Kidney epithelial cell (primary cell): ENCODE data around the gene RMDN3. TPM values are rescaled to one million over a fixed set of nuclear protein-coding genes. Genes with fewer than 3 reads are reported as not detected.

Experiments used
- DNase-seq: peaks from one replicate; pipeline ENCODE4 v3.0.0-alpha.2; 2010; ENCODE audit warnings: low read depth
- H3K27me3 ChIP-seq: 2 replicates; pipeline ENCODE4 v1.6.0; 2011; ENCODE audit warnings: low read length; ENCODE audit not compliant: control insufficient read depth, insufficient read depth
- H3K36me3 ChIP-seq: 2 replicates; pipeline ENCODE4 v1.5.1; 2011; ENCODE audit warnings: low read length; ENCODE audit not compliant: control insufficient read depth, insufficient read depth
- H3K4me3 ChIP-seq: 2 replicates; pipeline ENCODE4 v1.5.1; 2011; ENCODE audit warnings: low read depth, mild to moderate bottlenecking, control low read depth, low read length
- CTCF ChIP-seq: IDR thresholded peaks from 2 replicates; pipeline ENCODE4 v1.5.1; 2011; ENCODE audit warnings: mild to moderate bottlenecking, moderate library complexity, low read length, control low read depth, inconsistent platforms; ENCODE audit not compliant: insufficient read depth, poor library complexity, severe bottlenecking
- total RNA-seq: library from RNA; depleted of rRNA; stranded (reverse); fragments of >200 nt; gene quantifications from 2 replicates; pipeline ENCODE4 v1.2.3, GENCODE V29; 2015

The RMDN3 gene
- total RNA-seq, 1 donor from 2014 or later = 26.5 TPM

- H3K4me3 ChIP-seq = no peak overlapping the region
- no peak for TF ChIP-seq CTCF
- H3K27me3 ChIP-seq = no peaks in the 10 kb centered on the region
- no peaks in the 10 kb centered on the region for H3K36me3 ChIP-seq
- DNase-seq = no peak
These were observed 32.1 kb downstream of the RMDN3 start for GRCh38 chr15:40722934-40723333.

GRCh38 chr15:40722354-40722753 lies 32.7 kb downstream of the RMDN3 start:
- Histone ChIP-seq H3K36me3 (no peaks in the 10 kb centered on the region), H3K4me3 (no peak overlapping the region), H3K27me3 (no peaks in the 10 kb centered on the region)
- TF ChIP-seq CTCF = no peak
- DNase-seq = no peak

GRCh38 chr15:40721701-40722100 lies 33.4 kb downstream of the RMDN3 start:
- H3K4me3 ChIP-seq = no peak overlapping the region
- H3K27me3 ChIP-seq = no peaks in the 10 kb centered on the region
- TF ChIP-seq CTCF = no peak
- H3K36me3 ChIP-seq = no peaks in the 10 kb centered on the region
- no peak for DNase-seq

- no peak for DNase-seq
- H3K4me3 ChIP-seq = no peak overlapping the region
- no peak for TF ChIP-seq CTCF
- no peaks in the 10 kb centered on the region for H3K27me3 ChIP-seq
- no peaks in the 10 kb centered on the region for H3K36me3 ChIP-seq
These were observed 38.9 kb downstream of the RMDN3 start for GRCh38 chr15:40716165-40716564.

GRCh38 chr15:40714144-40714543 lies 40.9 kb downstream of the RMDN3 start:
- Histone ChIP-seq H3K27me3 (no peaks in the 10 kb centered on the region), H3K36me3 (no peaks in the 10 kb centered on the region), H3K4me3 (no peak overlapping the region)
- DNase-seq = no peak
- no peak for TF ChIP-seq CTCF

- no peaks in the 10 kb centered on the region for H3K27me3 ChIP-seq
- H3K36me3 ChIP-seq = no peaks in the 10 kb centered on the region
- DNase-seq = no peak
- TF ChIP-seq CTCF = no peak
- H3K4me3 ChIP-seq = no peak overlapping the region
These were observed 48.9 kb downstream of the RMDN3 start for GRCh38 chr15:40706121-40706520.
